ENCODE results near the gene CASP5. TPM values are rescaled to one million over a fixed set of nuclear protein-coding genes. Genes with fewer than 3 reads are reported as not detected.
"Not testable (repeated sequence)": the region's sequence is repeated elsewhere in the genome, so short reads cannot be mapped to it uniquely, and the experiment has no call there.

Gene CASP5
- total RNA-seq, 1 experiment from 2014 or later: not detected

- no peak for TF ChIP-seq HMGXB4 (CRISPR knock-in tag; IDR thresholded peaks at IDR 0.05)
Observed at GRCh38 chr11:105070306-105070705, 47.3 kb upstream of the CASP5 start (continued).

GRCh38 chr11:105069749-105070148, 46.8 kb upstream of the CASP5 start:
- DNase-seq (ENCODE audit: low spot score); H3K27me3 Mint-ChIP-seq (ENCODE audit: low read depth); H3K4me3 Mint-ChIP-seq; H3K4me1 Mint-ChIP-seq; ATAC-seq; H3K36me3 Mint-ChIP-seq; CTCF ChIA-PET; H3K27ac Mint-ChIP-seq; H3K9me3 Mint-ChIP-seq; POLR2A ChIA-PET: not testable (repeated sequence)

- CTCF ChIA-PET; H3K27me3 Mint-ChIP-seq (ENCODE audit: low read depth); H3K27ac Mint-ChIP-seq; ATAC-seq; H3K36me3 Mint-ChIP-seq; DNase-seq (ENCODE audit: low spot score); H3K4me3 Mint-ChIP-seq; H3K9me3 Mint-ChIP-seq; POLR2A ChIA-PET; H3K4me1 Mint-ChIP-seq: not testable (repeated sequence)
Observed at GRCh38 chr11:105063245-105063941, 40.4 kb upstream of the CASP5 start.

GRCh38 chr11:105057432-105057831, 34.5 kb upstream of the CASP5 start:
- DNase-seq (ENCODE audit: low spot score) (no peak), ATAC-seq (no peak)
- no peaks in the 10 kb centered on the region for H3K36me3 Mint-ChIP-seq
- TF ChIP-seq HMGXB4 (CRISPR knock-in tag; IDR thresholded peaks at IDR 0.05) (no peak), ZNF219 (CRISPR knock-in tag; IDR thresholded peaks at IDR 0.05; ENCODE audit: borderline replicate concordance) (no peak), ZNF532 (CRISPR knock-in tag; IDR thresholded peaks at IDR 0.05; ENCODE audit: borderline replicate concordance) (no peak), ZNF121 (CRISPR knock-in tag; IDR thresholded peaks at IDR 0.05) (no peak), NFYB (CRISPR knock-in tag; conservative IDR thresholded peaks at IDR 0.05; ENCODE audit: low read depth) (no peak), ZNF423 (CRISPR knock-in tag; IDR thresholded peaks at IDR 0.05) (no peak), MAX (CRISPR knock-in tag; IDR thresholded peaks at IDR 0.05) (no peak), CBFB (CRISPR knock-in tag; IDR thresholded peaks at IDR 0.05; ENCODE audit: low read depth) (no peak), IRF1 (CRISPR knock-in tag; IDR thresholded peaks at IDR 0.05) (no peak), HMGA2 (CRISPR knock-in tag; IDR thresholded peaks at IDR 0.05) (no peak), ZNF416 (CRISPR knock-in tag; IDR thresholded peaks at IDR 0.05) (no peak), ZNF396 (CRISPR knock-in tag; IDR thresholded peaks at IDR 0.05; ENCODE audit: borderline replicate concordance) (no peak), TEAD4 (CRISPR knock-in tag; IDR thresholded peaks at IDR 0.05) (no peak), E2F5 (CRISPR knock-in tag; IDR thresholded peaks at IDR 0.05) (no peak), IRF2 (CRISPR knock-in tag; IDR thresholded peaks at IDR 0.05; ENCODE audit: borderline replicate concordance, low read depth) (no peak), ELF4 (CRISPR knock-in tag; IDR thresholded peaks at IDR 0.05; ENCODE audit: low read depth) (no peak), RORB (CRISPR knock-in tag; IDR thresholded peaks at IDR 0.05) (no peak)
- ChIA-PET CTCF (no interaction called here), POLR2A (no interaction called here)
- no peak overlapping the region for H3K27ac Mint-ChIP-seq
- no peak overlapping the region for H3K4me3 Mint-ChIP-seq
- H3K9me3 Mint-ChIP-seq: no peaks in the 10 kb centered on the region
- no peaks in the 10 kb centered on the region for H3K27me3 Mint-ChIP-seq (ENCODE audit: low read depth)
- no peaks in the 10 kb centered on the region for H3K4me1 Mint-ChIP-seq

All from WTC11 (cell line).